ENCODE data around the gene HDAC4. TPM values are rescaled to one million over a fixed set of nuclear protein-coding genes. Genes with fewer than 3 reads are reported as not detected.

HDAC4 gene
- total and polyA plus RNA-seq, 9 of the 15 experiments (the other 6 are each of a cell fraction or from before 2014, with no cell fraction given) = 0.11 to 20.2 (median 4.0) TPM

GRCh38 chr2:239395524-239395923 is 5.3 kb downstream of the HDAC4 start:
- FAIRE-seq = no peak
- intact Hi-C loops (cut with micrococcal nuclease) = loop anchor here (5.0 to 10.0 kb wide), 2 partner anchors 71 to 128 kb away; no protein-coding TSS in a partner anchor
- peaks cover 56% of the 10 kb centered on the region for H3K79me2 ChIP-seq (ENCODE audit: control insufficient read depth, insufficient read depth, low read length)
- no peak for TF ChIP-seq CEBPZ (IDR thresholded peaks at IDR 0.05; ENCODE audit: borderline replicate concordance, low read depth, low read length)
- TF ChIP-seq PBX2 (CRISPR knock-in tag; IDR thresholded peaks at IDR 0.05; ENCODE audit: low read depth) = no peak
- TF ChIP-seq PBX2 (tag; conservative IDR thresholded peaks at IDR 0.05; ENCODE audit: low read depth) = no peak
- TF ChIP-seq SIN3B (IDR thresholded peaks at IDR 0.05; ENCODE audit: low read depth) = no peak
- TF ChIP-seq ZNF609 (CRISPR knock-in tag; IDR thresholded peaks at IDR 0.05; ENCODE audit: borderline replicate concordance) = no peak
- no peak for TF ChIP-seq NCOA6 (IDR thresholded peaks at IDR 0.05)
- no peak for TF ChIP-seq ZNF398 (CRISPR knock-in tag; IDR thresholded peaks at IDR 0.05)
- TF ChIP-seq ZNF124 (CRISPR knock-in tag; IDR thresholded peaks at IDR 0.05) = no peak

More at GRCh38 chr2:239395524-239395923, 5.3 kb downstream of the HDAC4 start:
- Histone ChIP-seq H3K9ac (ENCODE audit: insufficient read depth in 1 of 2, low read depth in 2 of 2, low read length in 2 of 2) (no peak overlapping the region), H3K27me3 (ENCODE audit: control insufficient read depth in 2 of 2, insufficient read depth in 2 of 2, low read length in 2 of 2) (no peaks in the 10 kb centered on the region), H3K9me1 (ENCODE audit: control insufficient read depth, insufficient read depth, low read length) (no peaks in the 10 kb centered on the region), H2AFZ (ENCODE audit: low read depth, low read length) (no peak overlapping the region), H3K9me3 (replicated peaks; ENCODE audit: control insufficient read depth, insufficient read depth, low read depth, low read length) (no peaks in the 10 kb centered on the region), H3K4me1 (replicated peaks in 1 of 2; ENCODE audit: control insufficient read depth in 2 of 2, insufficient read depth in 2 of 2, low read length in 2 of 2) (peaks cover 0 to 14% of the 10 kb centered on the region in 2 experiments; a peak in 2 of 5 replicates), H3K4me3 (no peak overlapping the region), H3K36me3 (ENCODE audit: control insufficient read depth, insufficient read depth, low read length) (no peaks in the 10 kb centered on the region), H3K27ac (ENCODE audit: extremely low read depth, low read depth, low read length) (no peak overlapping the region), H4K20me1 (replicated peaks; ENCODE audit: control insufficient read depth, insufficient read depth, low read length) (peaks cover 4% of the 10 kb centered on the region; the same call in 1 of the 2 replicates), H3K4me2 (ENCODE audit: insufficient read depth, low read length) (no peak overlapping the region)
- ChIA-PET CTCF (ENCODE audit: low intra/inter-chr PET ratio) (no interaction called here), POLR2A (no interaction called here)
- WGBS (ENCODE audit: insufficient coverage, low coverage, missing lambda C conversion rate) = 66% methylated on average over 6 of the region's 6 CpGs
- DNase-seq (ENCODE audit: extremely low read depth in 1 of 4, low spot score in 3 of 4) = no peak
- ATAC-seq = no peak
- in situ Hi-C loops (cut with MboI) = no loop called here
- BruUV-seq (replicated peaks) = no TSS peak
